MM.1S (cell line): ENCODE measurements around the gene PSTPIP2.

Experiments used
- DNase-seq: peaks from one replicate; pipeline ENCODE4 v3.0.0-alpha.2; 2015
- H2AFZ ChIP-seq: fragments of 300-600 bp; sonication (generic); 2 replicates; pipeline ENCODE4 v1.6.0; 2016; ENCODE audit warnings: antibody characterized with exemption, low read length
- H3F3A ChIP-seq: fragments of 300-600 bp; sonication (generic); 2 replicates; pipeline ENCODE4 v1.6.1; 2016; ENCODE audit warnings: mild to moderate bottlenecking, antibody characterized with exemption, low read length, moderate library complexity, mixed read lengths; ENCODE audit not compliant: insufficient read depth
- H3K27ac ChIP-seq: fragments of 300-600 bp; sonication (generic); 2 replicates; pipeline ENCODE4 v1.5.1; 2016; ENCODE audit warnings: mild to moderate bottlenecking, low read length
- H3K27me3 ChIP-seq: fragments of 300-600 bp; sonication (generic); replicated peaks from 2 replicates; pipeline ENCODE4 v1.6.0; 2016; ENCODE audit warnings: low read length; ENCODE audit not compliant: insufficient read depth
- H3K36me3 ChIP-seq: fragments of 300-600 bp; sonication (generic); replicated peaks from 2 replicates; pipeline ENCODE4 v1.6.1; 2016; ENCODE audit warnings: mild to moderate bottlenecking, low read length, mixed read lengths; ENCODE audit not compliant: insufficient read depth
- H3K4me1 ChIP-seq: fragments of 300-600 bp; sonication (generic); 2 replicates; pipeline ENCODE4 v1.6.1; 2016; ENCODE audit warnings: low read length, mixed read lengths
- H3K4me2 ChIP-seq: fragments of 300-600 bp; sonication (generic); 2 replicates; pipeline ENCODE4 v1.6.0; 2016; ENCODE audit warnings: low read depth, low read length
- H3K4me3 ChIP-seq: fragments of 300-600 bp; sonication (generic); 2 replicates; pipeline ENCODE4 v1.5.1; 2016; ENCODE audit warnings: low read length, mixed read lengths
- H3K79me2 ChIP-seq: fragments of 300-600 bp; sonication (generic); 2 replicates; pipeline ENCODE4 v1.6.1; 2016; ENCODE audit warnings: mixed run types, low read length, mixed read lengths
- H3K9ac ChIP-seq: fragments of 300-600 bp; sonication (generic); 2 replicates; pipeline ENCODE4 v1.6.1; 2016; ENCODE audit warnings: low read length, mixed read lengths
- H3K9me2 ChIP-seq: fragments of 300-600 bp; sonication (generic); replicated peaks from 2 replicates; pipeline ENCODE4 v1.6.1; 2016; ENCODE audit warnings: mild to moderate bottlenecking, low read length, mixed read lengths; ENCODE audit not compliant: insufficient read depth
- H3K9me3 ChIP-seq: fragments of 300-600 bp; sonication (generic); replicated peaks from 2 replicates; pipeline ENCODE4 v1.6.1; 2016; ENCODE audit warnings: mild to moderate bottlenecking, low read length, mixed read lengths; ENCODE audit not compliant: insufficient read depth
- H4K20me1 ChIP-seq: fragments of 300-600 bp; sonication (generic); 2 replicates; pipeline ENCODE4 v1.6.1; 2016; ENCODE audit warnings: mild to moderate bottlenecking, low read length, moderate library complexity, mixed read lengths; ENCODE audit not compliant: insufficient read depth
- EZH2 ChIP-seq: fragments of 300-600 bp; sonication (generic); optimal IDR thresholded peaks from 2 replicates; pipeline ENCODE3; 2017; ENCODE audit warnings: low read depth, mild to moderate bottlenecking, antibody characterized with exemption, low read length, mixed read lengths
- EZH2phosphoT487 ChIP-seq: fragments of 300-600 bp; sonication (generic); IDR thresholded peaks from 2 replicates; pipeline ENCODE4 v1.6.1; 2018; ENCODE audit warnings: antibody characterized with exemption, low read length
- TF ChIP-seq, protein P1 (sequence below): fragments of 300-600 bp; sonication (generic); IDR thresholded peaks from 2 replicates; pipeline ENCODE4 v1.5.1; 2016; ENCODE audit warnings: antibody characterized with exemption, low read length, mixed read lengths

Gene PSTPIP2

GRCh38 chr18:45999536-45999935, 72.5 kb downstream of the PSTPIP2 start:
- no peak overlapping the region for H3K27ac ChIP-seq
- TF ChIP-seq, protein P1, sequence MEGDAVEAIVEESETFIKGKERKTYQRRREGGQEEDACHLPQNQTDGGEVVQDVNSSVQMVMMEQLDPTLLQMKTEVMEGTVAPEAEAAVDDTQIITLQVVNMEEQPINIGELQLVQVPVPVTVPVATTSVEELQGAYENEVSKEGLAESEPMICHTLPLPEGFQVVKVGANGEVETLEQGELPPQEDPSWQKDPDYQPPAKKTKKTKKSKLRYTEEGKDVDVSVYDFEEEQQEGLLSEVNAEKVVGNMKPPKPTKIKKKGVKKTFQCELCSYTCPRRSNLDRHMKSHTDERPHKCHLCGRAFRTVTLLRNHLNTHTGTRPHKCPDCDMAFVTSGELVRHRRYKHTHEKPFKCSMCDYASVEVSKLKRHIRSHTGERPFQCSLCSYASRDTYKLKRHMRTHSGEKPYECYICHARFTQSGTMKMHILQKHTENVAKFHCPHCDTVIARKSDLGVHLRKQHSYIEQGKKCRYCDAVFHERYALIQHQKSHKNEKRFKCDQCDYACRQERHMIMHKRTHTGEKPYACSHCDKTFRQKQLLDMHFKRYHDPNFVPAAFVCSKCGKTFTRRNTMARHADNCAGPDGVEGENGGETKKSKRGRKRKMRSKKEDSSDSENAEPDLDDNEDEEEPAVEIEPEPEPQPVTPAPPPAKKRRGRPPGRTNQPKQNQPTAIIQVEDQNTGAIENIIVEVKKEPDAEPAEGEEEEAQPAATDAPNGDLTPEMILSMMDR, result no peak
- TF ChIP-seq EZH2 (no peak), EZH2phosphoT487 (no peak)

GRCh38 chr18:45998244-45998643, 73.8 kb downstream of the PSTPIP2 start:
- Histone ChIP-seq H3K4me2 (no peak overlapping the region), H3K4me1 (no peaks in the 10 kb centered on the region), H3K9me3 (no peaks in the 10 kb centered on the region), H3K36me3 (no peaks in the 10 kb centered on the region), H3K9me2 (no peaks in the 10 kb centered on the region), H3K4me3 (no peak overlapping the region), H3F3A (no peaks in the 10 kb centered on the region), H3K9ac (no peak overlapping the region), H3K79me2 (no peaks in the 10 kb centered on the region), H3K27ac (no peak overlapping the region), H4K20me1 (no peaks in the 10 kb centered on the region), H2AFZ (no peak overlapping the region), H3K27me3 (no peaks in the 10 kb centered on the region)
- TF ChIP-seq EZH2phosphoT487, result no peak
- TF ChIP-seq EZH2, result no peak
- TF ChIP-seq, protein P1, result no peak
- DNase-seq, result no peak

More at GRCh38 chr18:45999536-45999935, 72.5 kb downstream of the PSTPIP2 start:
- Histone ChIP-seq H3K79me2 (no peaks in the 10 kb centered on the region), H3K4me1 (no peaks in the 10 kb centered on the region), H3F3A (no peaks in the 10 kb centered on the region), H3K9ac (no peak overlapping the region), H3K27me3 (no peaks in the 10 kb centered on the region), H3K4me3 (no peak overlapping the region), H2AFZ (no peak overlapping the region), H3K36me3 (no peaks in the 10 kb centered on the region), H3K4me2 (no peak overlapping the region), H4K20me1 (no peaks in the 10 kb centered on the region), H3K9me3 (no peaks in the 10 kb centered on the region), H3K9me2 (no peaks in the 10 kb centered on the region)
- DNase-seq, result no peak

GRCh38 chr18:45997700-45998151, 74.3 kb downstream of the PSTPIP2 start:
- Histone ChIP-seq H3K36me3 (no peaks in the 10 kb centered on the region), H3F3A (no peaks in the 10 kb centered on the region), H3K27ac (no peak overlapping the region), H3K4me2 (no peak overlapping the region), H3K27me3 (no peaks in the 10 kb centered on the region), H4K20me1 (no peaks in the 10 kb centered on the region), H3K9ac (no peak overlapping the region), H2AFZ (no peak overlapping the region), H3K4me3 (no peak overlapping the region), H3K9me2 (no peaks in the 10 kb centered on the region), H3K79me2 (no peaks in the 10 kb centered on the region), H3K9me3 (no peaks in the 10 kb centered on the region), H3K4me1 (no peaks in the 10 kb centered on the region)
- DNase-seq, result no peak
- TF ChIP-seq EZH2 (no peak), EZH2phosphoT487 (no peak)
- TF ChIP-seq, protein P1, result no peak
